HPDE6-E6E7 (cell line): ENCODE data around the gene FGD5.

Source experiments
- DNase-seq: peaks from one replicate; pipeline ENCODE4 v3.0.0; 2011; ENCODE audit warnings: missing footprints; ENCODE audit errors: extremely low spot score

FGD5 gene

GRCh38 chr3:14852717-14853116 is 34.0 kb downstream of the FGD5 start:
- no peak for DNase-seq

DNA sequence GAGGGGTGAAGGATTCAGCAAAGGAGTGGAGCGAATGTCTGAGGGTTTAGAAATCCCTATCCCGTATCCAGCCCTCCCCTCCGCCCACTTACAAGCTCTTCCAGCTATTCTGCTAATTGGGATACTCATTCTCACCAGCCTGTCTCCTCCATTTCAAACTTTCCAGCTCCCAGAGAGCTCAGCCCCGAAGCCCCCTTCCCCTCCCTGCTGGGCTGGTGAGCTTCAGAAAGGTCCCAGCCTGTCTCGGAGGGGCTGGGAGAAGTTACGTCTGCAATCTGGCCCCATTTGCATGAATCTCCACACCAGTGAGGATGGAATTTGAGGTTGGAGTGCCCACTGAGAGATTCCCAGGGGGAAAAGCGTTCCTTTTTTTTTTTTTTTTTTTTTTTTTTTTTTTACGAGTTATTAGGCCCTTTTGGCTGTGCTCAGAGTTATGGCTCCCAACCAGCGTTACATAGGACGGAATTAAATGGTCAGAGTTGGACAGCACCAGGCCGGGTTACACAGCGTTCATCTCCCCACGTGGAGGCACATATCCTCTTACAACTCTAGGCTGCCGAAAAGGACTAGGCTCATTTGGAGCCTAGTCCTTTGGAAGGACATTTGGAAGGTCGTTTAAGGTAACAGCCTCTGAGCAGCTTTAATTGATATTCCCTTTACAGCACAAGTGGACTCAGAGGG is 34.6 kb downstream of the FGD5 start:
- DNase-seq = no peak

- DNase-seq = no peak
These were observed 38.7 kb downstream of the FGD5 start for GRCh38 chr3:14857506-14857905.

DNA sequence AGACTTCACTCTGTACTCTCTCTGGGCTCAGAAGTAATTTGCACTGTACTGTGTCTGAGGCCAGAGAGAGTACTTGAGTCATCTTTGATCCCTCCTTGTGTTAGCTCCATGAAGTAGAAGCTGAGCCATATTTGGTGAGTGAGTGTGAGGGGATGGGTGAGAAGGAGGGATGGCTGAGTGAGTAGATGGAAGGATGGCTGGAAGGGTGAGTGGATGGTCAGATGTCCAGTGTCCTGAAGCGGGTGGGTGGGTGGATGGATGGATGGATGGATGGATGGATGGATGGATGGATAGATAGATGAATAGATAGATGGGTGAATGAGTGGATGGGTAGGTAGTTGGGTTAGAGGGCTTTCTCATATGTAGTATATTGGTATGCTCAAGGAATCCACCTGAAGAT is 39.3 kb downstream of the FGD5 start:
- no peak for DNase-seq

DNA sequence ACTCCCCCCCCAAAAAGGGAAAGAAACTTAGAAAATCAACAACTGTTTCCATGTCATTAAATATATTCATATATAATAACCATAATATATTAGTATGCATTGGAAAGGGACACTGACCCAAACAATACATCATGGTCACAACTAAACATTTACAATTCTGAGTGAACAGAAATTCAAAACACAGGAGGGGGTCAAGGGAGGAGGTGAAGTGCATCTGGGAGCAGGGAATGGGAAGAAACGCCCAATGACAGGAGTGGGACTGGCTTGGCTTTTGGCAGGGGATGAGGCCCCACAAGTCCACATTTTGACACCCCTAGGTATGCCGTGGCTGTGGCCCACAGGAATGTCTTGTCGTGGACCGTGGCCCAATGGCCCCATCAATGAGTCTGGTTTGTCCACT is 41.1 kb downstream of the FGD5 start:
- no peak for DNase-seq

DNA sequence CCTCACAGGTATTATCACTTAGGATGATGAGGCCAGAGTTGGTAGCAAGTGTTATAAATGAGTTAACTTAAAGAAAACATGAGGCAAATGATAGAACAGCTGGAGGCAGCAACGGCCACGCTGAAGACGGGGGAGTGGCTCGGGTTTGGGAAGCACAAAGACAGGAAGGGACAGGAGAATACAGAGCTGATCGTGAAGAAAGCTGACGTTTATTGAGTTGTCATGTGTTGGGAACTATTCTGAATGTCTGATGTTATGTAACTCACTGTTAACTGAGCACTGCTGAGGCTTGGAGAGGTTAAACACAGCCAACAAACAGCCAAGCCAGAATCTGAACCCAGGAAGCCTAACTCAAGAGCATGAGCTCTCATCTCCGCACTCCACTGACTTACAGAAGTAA is 42.3 kb downstream of the FGD5 start:
- no peak for DNase-seq

DNA sequence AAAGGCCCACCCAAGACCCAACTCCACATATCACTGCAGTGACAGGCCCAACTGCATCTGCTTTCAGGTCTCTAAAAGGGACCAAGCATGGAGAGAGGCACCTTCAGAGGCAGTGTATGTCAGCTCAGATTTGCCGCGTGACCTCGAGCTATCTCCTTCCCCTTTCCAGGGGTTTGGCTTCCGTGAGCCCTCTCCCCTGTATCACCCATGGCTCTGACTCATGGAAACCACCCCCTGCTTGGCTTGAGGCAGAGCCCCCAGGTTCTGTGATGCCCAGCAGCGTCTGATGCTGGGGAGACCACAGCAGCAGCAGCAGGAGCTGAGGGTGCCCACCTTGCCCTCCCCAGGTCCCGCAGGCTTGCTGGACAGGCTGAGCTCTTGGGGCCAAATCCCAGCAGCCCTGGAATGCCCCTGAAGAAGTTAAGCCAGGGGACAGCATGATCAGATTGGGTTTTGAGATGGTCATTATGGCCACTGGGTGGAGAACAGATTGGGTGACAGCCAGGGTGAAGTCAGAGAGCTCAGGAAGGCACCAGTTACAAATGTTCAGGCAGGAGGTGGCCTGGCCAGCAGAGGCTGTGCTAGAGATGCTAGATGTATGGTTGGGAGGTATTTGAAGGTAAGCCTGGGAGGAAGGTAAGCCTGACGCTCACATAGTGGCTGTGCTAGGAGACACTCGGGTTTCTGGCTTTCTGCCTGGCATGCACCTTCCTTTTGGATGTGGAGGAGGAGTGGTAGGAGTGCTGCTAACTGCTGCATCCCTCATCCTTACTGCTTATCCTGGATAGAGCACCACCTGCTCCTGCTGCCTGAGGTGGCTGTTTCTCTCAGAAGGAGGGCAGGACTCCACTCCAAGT is 42.9 kb downstream of the FGD5 start:
- no peak for DNase-seq

DNA sequence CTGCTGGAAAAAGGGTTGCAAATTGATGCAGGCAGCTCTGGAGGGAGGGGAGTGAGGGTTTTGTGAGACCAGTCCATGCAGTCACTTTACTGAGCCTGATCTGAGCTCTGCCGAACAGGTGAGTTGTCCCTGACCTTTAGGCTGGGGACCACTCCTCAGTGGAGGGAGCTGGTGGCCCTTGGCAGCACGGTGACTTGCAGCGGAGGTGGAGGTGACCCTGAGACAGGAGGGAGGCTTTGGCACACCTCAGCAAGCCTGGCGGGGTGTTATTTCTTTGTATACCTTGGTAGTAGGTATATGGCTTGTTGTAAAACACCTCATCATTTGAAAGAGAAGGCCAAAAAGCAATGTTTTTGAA is 43.5 kb downstream of the FGD5 start:
- DNase-seq = no peak

- no peak for DNase-seq
These were observed 44.0 kb downstream of the FGD5 start for GRCh38 chr3:14862661-14863230.

GRCh38 chr3:14863333-14864100 is 44.8 kb downstream of the FGD5 start:
- no peak for DNase-seq

GRCh38 chr3:14864131-14864530 is 45.4 kb downstream of the FGD5 start:
- no peak for DNase-seq

- DNase-seq = no peak
These were observed 47.9 kb downstream of the FGD5 start for GRCh38 chr3:14866627-14867026.

GRCh38 chr3:14867936-14868570 is 49.3 kb downstream of the FGD5 start:
- no peak for DNase-seq

DNA sequence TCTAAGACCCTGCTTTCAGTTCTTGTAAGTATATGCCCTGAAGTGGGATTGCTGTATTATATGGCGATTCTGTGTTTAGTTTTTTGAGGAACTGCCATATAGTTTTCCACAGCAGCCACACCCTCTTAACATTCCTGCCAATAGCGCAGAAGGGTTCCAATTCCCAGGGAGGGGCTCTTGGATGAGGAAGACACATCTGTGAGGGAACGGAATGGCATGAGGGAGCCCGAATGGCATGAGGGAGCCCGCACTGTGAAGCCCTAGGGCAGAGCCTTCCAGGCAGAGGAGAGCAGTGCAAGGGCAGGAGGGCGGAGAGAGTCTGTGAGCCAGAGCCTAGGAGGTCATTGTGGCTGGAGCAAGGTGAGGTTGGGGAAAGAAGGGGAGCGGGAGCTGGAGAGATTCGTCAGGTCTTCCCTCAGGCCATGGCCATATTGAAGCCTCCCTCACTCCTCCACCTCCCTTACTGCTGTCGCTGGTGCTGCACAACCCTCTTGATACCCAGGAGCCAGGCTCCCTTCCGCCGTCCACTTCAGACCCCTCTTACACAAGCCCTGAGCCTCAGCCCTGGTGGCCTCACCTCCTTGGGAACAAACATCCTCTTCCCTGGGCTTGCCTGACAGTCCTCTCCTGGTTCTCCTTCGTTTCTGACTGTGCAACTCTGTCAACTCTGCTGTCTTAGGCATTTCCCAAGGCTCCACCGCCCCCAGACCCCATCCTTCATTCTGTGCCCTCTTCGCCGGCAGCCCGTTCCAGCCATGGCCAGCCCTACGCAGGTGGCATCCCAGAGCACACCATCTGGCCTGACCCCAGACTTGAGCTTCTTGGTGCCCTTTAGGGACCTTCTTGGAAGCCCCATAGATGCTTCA is 51.4 kb downstream of the FGD5 start:
- no peak for DNase-seq

- DNase-seq = no peak
These were observed 52.0 kb downstream of the FGD5 start for GRCh38 chr3:14870783-14871060.

DNA sequence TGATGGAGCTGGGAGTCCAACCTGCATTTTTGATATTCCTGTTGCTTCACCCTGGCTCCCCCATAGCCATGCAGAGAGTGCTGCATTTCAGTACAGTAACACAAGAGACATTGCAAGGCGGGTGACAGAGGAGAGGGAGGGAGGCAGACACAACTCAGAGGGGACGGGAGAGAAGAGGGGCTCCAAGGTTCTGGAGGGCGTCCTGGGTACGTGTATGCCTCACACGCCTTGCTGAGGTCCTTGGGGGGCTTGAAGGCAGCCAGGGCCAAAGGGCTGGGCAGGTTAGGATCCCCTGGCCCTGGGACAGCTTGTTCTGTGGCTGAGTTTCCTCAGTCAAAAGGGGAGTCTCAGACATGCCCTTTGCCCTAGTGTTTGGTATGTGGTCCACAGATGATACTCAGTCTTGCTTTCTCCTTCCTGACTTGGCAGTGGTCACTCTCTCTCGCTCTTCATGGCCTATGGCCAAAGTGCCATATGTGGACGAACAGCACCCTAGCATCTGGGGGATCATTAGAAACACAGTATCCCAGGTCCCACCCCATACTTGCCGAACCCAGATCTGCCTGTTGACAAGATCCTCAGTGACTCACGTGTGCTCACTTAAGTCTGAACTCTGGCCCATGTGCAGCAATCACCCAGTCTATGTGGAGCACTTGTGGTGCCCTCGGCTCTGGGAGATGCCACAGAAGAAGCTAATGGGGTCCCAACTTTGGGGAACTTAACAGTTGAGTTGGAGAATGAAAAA is 52.9 kb downstream of the FGD5 start:
- DNase-seq = no peak

DNA sequence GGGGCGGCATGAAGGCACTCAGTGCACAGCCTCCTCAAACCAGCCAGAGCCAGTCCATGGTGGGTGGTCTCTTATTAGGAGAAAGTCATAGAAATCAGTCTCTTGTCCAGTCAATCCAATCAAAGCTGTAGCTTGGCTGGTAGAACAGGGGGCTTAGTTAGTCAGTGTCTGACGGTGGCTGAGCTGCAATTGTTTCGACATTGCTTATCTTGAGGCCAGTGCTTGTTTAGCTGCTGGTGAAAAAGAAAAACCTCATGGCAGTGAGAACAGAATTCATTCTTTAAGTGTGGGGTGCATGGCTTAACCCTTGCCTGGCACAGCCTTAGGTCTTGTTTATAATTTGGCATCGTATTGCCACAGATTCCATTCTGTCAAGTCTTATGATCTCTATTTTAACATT is 53.9 kb downstream of the FGD5 start:
- no peak for DNase-seq

GRCh38 chr3:14874784-14875183 is 56.0 kb downstream of the FGD5 start:
- no peak for DNase-seq

GRCh38 chr3:14875411-14876175 is 56.8 kb downstream of the FGD5 start:
- no peak for DNase-seq

DNA sequence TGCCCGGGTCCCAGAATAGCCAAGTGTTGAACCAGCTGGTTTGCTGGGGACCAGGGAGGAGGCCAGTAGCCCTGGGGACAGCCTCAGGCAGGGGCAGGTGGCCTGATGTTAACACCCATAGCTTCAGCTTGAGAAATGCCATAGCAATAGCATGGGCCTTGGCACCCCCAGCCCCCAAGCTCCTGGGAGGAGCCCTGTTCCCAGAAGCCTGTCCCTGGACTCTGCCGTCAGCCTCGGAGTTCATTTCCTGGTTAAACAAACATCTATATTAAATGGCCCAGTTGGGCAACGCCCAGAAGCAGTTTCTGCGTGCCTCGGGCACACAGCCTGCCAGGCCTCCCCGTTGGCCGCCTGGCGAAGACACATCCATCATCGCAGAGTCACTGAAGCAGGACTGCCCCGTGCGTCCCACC is 58.2 kb downstream of the FGD5 start:
- DNase-seq = no peak
